ENCODE results near the gene SPDYE6.
"Not testable (repeated sequence)": the region's sequence is repeated elsewhere in the genome, so short reads cannot be mapped to it uniquely, and the experiment has no call there.

GRCh38 chr7:102335574-102335973, 20.7 kb downstream of the SPDYE6 start:
- TF ChIP-seq CTCF (conservative IDR thresholded peaks at IDR 0.05; ENCODE audit: low read depth in 2 of 2); EZH2phosphoT487 (IDR thresholded peaks at IDR 0.05; ENCODE audit: unreplicated experiment); REST (IDR thresholded peaks at IDR 0.05; ENCODE audit: unreplicated experiment); EZH2 (IDR thresholded peaks at IDR 0.05; ENCODE audit: low read depth, unreplicated experiment); POLR2AphosphoS5 (IDR thresholded peaks at IDR 0.05; ENCODE audit: low read depth); NANOG (IDR thresholded peaks at IDR 0.05; ENCODE audit: borderline replicate concordance); ETS1 (IDR thresholded peaks at IDR 0.05); CREB1 (CRISPR knock-in tag; IDR thresholded peaks at IDR 0.05; ENCODE audit: low read depth); JUNB (IDR thresholded peaks at IDR 0.05; ENCODE audit: unreplicated experiment); STAT1 (IDR thresholded peaks at IDR 0.05; ENCODE audit: unreplicated experiment): not testable (repeated sequence)
- TF ChIP-seq, protein P1, sequence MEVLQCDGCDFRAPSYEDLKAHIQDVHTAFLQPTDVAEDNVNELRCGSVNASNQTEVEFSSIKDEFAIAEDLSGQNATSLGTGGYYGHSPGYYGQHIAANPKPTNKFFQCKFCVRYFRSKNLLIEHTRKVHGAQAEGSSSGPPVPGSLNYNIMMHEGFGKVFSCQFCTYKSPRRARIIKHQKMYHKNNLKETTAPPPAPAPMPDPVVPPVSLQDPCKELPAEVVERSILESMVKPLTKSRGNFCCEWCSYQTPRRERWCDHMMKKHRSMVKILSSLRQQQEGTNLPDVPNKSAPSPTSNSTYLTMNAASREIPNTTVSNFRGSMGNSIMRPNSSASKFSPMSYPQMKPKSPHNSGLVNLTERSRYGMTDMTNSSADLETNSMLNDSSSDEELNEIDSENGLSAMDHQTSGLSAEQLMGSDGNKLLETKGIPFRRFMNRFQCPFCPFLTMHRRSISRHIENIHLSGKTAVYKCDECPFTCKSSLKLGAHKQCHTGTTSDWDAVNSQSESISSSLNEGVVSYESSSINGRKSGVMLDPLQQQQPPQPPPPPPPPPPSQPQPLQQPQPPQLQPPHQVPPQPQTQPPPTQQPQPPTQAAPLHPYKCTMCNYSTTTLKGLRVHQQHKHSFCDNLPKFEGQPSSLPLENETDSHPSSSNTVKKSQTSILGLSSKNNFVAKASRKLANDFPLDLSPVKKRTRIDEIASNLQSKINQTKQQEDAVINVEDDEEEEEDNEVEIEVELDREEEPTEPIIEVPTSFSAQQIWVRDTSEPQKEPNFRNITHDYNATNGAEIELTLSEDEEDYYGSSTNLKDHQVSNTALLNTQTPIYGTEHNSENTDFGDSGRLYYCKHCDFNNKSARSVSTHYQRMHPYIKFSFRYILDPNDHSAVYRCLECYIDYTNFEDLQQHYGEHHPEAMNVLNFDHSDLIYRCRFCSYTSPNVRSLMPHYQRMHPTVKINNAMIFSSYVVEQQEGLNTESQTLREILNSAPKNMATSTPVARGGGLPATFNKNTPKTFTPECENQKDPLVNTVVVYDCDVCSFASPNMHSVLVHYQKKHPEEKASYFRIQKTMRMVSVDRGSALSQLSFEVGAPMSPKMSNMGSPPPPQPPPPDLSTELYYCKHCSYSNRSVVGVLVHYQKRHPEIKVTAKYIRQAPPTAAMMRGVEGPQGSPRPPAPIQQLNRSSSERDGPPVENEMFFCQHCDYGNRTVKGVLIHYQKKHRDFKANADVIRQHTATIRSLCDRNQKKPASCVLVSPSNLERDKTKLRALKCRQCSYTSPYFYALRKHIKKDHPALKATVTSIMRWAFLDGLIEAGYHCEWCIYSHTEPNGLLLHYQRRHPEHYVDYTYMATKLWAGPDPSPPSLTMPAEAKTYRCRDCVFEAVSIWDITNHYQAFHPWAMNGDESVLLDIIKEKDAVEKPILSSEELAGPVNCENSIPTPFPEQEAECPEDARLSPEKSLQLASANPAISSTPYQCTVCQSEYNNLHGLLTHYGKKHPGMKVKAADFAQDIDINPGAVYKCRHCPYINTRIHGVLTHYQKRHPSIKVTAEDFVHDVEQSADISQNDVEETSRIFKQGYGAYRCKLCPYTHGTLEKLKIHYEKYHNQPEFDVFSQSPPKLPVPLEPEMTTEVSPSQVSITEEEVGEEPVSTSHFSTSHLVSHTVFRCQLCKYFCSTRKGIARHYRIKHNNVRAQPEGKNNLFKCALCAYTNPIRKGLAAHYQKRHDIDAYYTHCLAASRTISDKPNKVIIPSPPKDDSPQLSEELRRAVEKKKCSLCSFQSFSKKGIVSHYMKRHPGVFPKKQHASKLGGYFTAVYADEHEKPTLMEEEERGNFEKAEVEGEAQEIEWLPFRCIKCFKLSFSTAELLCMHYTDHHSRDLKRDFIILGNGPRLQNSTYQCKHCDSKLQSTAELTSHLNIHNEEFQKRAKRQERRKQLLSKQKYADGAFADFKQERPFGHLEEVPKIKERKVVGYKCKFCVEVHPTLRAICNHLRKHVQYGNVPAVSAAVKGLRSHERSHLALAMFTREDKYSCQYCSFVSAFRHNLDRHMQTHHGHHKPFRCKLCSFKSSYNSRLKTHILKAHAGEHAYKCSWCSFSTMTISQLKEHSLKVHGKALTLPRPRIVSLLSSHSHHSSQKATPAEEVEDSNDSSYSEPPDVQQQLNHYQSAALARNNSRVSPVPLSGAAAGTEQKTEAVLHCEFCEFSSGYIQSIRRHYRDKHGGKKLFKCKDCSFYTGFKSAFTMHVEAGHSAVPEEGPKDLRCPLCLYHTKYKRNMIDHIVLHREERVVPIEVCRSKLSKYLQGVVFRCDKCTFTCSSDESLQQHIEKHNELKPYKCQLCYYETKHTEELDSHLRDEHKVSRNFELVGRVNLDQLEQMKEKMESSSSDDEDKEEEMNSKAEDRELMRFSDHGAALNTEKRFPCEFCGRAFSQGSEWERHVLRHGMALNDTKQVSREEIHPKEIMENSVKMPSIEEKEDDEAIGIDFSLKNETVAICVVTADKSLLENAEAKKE (CRISPR knock-in tag; IDR thresholded peaks at IDR 0.05): not testable (repeated sequence)

Data from GM23338 (cell line).